ENCODE results near the gene SMAD7.

DNA sequence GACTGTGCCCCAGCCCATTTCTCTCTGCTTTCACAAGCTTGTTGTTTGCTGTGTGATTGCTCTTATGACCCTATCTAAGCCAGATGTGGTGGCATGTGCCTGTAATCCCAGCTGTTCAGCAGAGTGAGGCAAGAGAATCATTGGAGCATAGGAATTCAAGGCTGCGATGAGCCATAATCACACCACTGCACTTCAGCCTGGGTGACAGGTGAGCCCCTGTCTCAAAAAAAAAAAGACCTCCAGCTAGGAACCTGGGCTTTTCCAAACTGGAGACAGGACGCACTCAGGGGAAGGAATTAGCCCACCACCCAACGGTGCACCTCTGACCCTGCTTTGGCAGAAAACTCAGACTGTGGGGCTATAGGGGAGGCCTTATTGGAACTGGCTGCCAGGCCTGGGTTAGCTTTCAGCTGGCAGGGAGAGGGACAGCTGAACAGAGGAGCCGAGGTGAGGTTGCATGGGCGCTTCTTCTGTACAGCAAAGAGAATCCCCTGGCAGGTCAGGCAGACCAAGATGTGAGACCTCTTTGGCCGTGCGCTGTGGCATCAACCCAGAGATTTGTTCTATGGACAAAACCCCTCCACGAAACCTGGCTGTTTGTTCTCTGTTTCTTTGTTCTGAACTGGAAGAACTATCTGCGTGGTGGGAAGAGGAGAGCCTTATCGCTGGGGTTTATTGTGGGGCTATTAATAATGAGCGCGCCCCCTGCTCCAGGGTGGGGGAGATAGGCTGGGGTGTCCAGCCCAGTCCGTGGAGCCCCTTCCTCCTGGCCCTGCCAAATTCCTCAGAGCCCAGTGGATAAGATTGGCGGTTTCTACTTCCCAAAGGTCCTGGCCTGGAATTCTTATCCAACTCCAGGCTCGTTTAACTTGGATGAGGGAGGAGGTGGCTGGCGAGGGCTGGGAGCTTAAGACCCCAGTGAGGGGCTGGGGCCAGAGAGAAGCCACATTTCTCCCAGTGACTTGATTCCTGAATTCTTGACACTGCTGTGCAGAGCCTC is 38.8 kb upstream of the SMAD7 start:
- no peak for TF ChIP-seq POLR2A (IDR thresholded peaks at IDR 0.05)
- TF ChIP-seq, protein P1, sequence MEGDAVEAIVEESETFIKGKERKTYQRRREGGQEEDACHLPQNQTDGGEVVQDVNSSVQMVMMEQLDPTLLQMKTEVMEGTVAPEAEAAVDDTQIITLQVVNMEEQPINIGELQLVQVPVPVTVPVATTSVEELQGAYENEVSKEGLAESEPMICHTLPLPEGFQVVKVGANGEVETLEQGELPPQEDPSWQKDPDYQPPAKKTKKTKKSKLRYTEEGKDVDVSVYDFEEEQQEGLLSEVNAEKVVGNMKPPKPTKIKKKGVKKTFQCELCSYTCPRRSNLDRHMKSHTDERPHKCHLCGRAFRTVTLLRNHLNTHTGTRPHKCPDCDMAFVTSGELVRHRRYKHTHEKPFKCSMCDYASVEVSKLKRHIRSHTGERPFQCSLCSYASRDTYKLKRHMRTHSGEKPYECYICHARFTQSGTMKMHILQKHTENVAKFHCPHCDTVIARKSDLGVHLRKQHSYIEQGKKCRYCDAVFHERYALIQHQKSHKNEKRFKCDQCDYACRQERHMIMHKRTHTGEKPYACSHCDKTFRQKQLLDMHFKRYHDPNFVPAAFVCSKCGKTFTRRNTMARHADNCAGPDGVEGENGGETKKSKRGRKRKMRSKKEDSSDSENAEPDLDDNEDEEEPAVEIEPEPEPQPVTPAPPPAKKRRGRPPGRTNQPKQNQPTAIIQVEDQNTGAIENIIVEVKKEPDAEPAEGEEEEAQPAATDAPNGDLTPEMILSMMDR (IDR thresholded peaks at IDR 0.05) = no peak

All from body of pancreas (tissue), 4 donors.